NCI-H1694 treated with DMSO at 0.1 percent for 48 hours (cell line): Measurements from ENCODE around the gene TRIO.
A peak's percentile ranks its signal among the peaks of the same experiment; 100 is the strongest.
"Not testable (repeated sequence)": the region's sequence is repeated elsewhere in the genome, so short reads cannot be mapped to it uniquely, and the experiment has no call there.

ENCODE experiments used
- DNase-seq: peaks from one replicate; lab custom pipeline; 2025; lab: John Stamatoyannopoulos, UW

The TRIO gene

GRCh38 chr5:14552017-14552416, 408.9 kb downstream of the TRIO start:
- no peak for DNase-seq

- DNase-seq, result not testable (repeated sequence)
These were observed 411.1 kb downstream of the TRIO start for GRCh38 chr5:14554288-14554687.

GRCh38 chr5:14556015-14556414, 412.9 kb downstream of the TRIO start:
- DNase-seq, result no peak

- no peak for DNase-seq
These were observed 414.1 kb downstream of the TRIO start for GRCh38 chr5:14557203-14557770.

GRCh38 chr5:14557791-14558415, 414.8 kb downstream of the TRIO start:
- DNase-seq, result peak; percentile 88
